Nephron (organoid): ENCODE measurements around the gene NRAP.

Source experiments
- H3K27ac Mint-ChIP-seq, 3 experiments: 2 replicates each; pipeline ENCODE4 v1.8.0; 2020; ENCODE audit warnings: mixed read lengths in 3 of 3, mild to moderate bottlenecking in 2 of 3, moderate library complexity in 1 of 3
- H3K27me3 Mint-ChIP-seq: 2 replicates; pipeline ENCODE4 v1.8.0; 2021; ENCODE audit warnings: low read depth, mild to moderate bottlenecking, moderate library complexity, mixed read lengths
- H3K36me3 Mint-ChIP-seq: 2 replicates; pipeline ENCODE4 v1.8.0; 2020; ENCODE audit warnings: low read depth, mixed read lengths
- H3K4me1 Mint-ChIP-seq: 2 replicates; pipeline ENCODE4 v1.8.0; 2020; ENCODE audit warnings: mixed read lengths
- H3K4me3 Mint-ChIP-seq, 3 experiments: 2 replicates each; pipeline ENCODE4 v1.8.0; 2020; ENCODE audit warnings: mild to moderate bottlenecking in 3 of 3, mixed read lengths in 3 of 3, moderate library complexity in 2 of 3
- H3K9me3 Mint-ChIP-seq: 2 replicates; pipeline ENCODE4 v1.8.0; 2020; ENCODE audit warnings: mixed read lengths
- TF ChIP-seq, protein P1 (sequence below), 3 experiments: fragments of 200-600 bp; sonication (generic); IDR thresholded peaks; one replicate each; pipeline ENCODE4 v1.5.0; 2021; ENCODE audit warnings: antibody characterized with exemption in 3 of 3; ENCODE audit not compliant: unreplicated experiment in 3 of 3

Gene NRAP

DNA sequence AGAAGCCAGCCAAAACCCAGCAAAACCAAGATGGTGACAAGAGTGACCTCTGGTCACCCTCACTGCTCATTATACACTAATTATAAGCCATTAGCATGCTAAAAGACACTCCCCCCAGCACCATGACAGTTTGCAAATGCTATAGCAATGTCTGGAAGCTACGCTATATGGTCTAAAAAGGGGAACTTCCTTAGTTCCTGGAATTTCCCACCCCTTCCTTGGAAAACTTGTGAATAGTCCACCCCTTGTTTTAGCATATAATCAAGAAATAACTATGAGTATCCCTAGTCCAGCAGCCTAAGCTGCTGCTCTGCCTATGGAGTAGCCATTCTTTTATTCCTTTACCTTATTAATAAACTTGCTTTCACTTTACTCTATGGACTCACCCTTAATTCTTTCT, 31.9 kb upstream of the NRAP start:
- no peaks in the 10 kb centered on the region for H3K27me3 Mint-ChIP-seq
- no peak overlapping the region for H3K4me3 Mint-ChIP-seq
- H3K36me3 Mint-ChIP-seq: peaks cover 70% of the 10 kb centered on the region
- H3K27ac Mint-ChIP-seq: no peak overlapping the region
- H3K9me3 Mint-ChIP-seq: peaks cover 31% of the 10 kb centered on the region
- no peaks in the 10 kb centered on the region for H3K4me1 Mint-ChIP-seq
- TF ChIP-seq, protein P1, sequence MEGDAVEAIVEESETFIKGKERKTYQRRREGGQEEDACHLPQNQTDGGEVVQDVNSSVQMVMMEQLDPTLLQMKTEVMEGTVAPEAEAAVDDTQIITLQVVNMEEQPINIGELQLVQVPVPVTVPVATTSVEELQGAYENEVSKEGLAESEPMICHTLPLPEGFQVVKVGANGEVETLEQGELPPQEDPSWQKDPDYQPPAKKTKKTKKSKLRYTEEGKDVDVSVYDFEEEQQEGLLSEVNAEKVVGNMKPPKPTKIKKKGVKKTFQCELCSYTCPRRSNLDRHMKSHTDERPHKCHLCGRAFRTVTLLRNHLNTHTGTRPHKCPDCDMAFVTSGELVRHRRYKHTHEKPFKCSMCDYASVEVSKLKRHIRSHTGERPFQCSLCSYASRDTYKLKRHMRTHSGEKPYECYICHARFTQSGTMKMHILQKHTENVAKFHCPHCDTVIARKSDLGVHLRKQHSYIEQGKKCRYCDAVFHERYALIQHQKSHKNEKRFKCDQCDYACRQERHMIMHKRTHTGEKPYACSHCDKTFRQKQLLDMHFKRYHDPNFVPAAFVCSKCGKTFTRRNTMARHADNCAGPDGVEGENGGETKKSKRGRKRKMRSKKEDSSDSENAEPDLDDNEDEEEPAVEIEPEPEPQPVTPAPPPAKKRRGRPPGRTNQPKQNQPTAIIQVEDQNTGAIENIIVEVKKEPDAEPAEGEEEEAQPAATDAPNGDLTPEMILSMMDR (IDR thresholded peaks at IDR 0.05; ENCODE audit: unreplicated experiment in 3 of 3): no peak

DNA sequence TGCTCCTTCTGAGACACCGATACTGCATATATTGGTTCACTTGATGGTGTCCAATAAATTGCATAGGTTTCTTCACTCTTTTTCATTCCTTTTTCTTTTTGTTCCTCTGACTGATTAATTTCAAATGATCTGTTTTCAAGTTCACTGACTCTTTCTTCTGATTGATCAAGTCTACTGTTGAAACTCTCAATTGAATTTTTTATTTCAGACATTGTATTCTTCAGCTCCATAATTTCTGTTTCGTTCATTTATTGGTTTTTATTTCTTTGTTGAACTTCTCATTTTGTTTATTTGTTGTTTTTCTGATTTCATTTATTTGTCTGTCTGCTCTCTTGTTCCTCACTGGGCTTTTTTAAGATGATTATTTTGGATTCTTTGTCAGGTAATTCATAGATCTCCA, 29.5 kb upstream of the NRAP start:
- peaks cover 75% of the 10 kb centered on the region for H3K36me3 Mint-ChIP-seq
- H3K4me3 Mint-ChIP-seq: no peak overlapping the region
- H3K9me3 Mint-ChIP-seq: peaks cover 54% of the 10 kb centered on the region
- H3K27ac Mint-ChIP-seq: no peak overlapping the region
- TF ChIP-seq, protein P1 (IDR thresholded peaks at IDR 0.05; ENCODE audit: unreplicated experiment in 3 of 3): no peak
- no peaks in the 10 kb centered on the region for H3K4me1 Mint-ChIP-seq
- no peaks in the 10 kb centered on the region for H3K27me3 Mint-ChIP-seq

DNA sequence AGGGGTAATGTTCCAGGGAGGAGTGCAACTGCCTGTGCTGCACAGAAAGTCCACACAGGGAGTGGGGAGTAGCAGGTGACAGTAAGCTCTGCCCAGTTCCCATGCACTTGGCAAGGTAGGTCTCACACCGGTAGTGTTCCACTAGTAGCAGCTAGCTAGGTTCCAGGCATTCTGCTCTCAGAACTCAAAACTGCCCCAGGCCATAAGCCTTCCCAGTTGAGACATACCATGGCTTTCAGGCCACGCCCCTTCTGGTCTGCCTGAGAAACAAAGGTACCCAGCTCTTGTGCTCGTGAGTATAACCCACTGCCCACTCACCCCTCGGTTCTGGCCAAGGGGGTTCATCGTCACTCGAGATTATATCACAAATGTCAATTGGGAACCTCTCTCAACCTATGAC, 28.4 kb upstream of the NRAP start:
- TF ChIP-seq, protein P1 (IDR thresholded peaks at IDR 0.05; ENCODE audit: unreplicated experiment in 3 of 3): no peak
- Mint-ChIP-seq H3K27me3 (no peaks in the 10 kb centered on the region), H3K4me1 (no peaks in the 10 kb centered on the region), H3K36me3 (peaks cover 81% of the 10 kb centered on the region), H3K27ac (no peak overlapping the region), H3K4me3 (no peak overlapping the region), H3K9me3 (peaks cover 64% of the 10 kb centered on the region)

DNA sequence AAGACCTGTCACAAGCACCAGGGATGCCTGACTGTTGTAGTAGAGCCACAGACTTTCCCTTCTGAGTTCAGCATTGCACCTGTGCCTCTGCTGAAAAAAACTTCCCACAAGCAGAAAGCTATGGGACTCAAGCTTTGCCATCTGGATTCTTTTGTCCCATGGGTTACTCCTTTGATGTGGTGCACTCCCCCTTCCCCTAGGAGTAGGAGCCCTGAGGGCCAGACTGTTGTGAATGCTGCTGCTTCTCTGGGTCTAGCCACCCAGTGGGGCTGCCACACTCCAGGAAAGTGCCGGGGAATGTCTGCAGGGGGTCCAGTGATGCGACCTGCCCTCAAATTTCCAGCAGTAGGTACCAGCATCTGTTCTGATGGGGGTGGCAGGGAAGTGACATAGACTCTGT, 27.5 kb upstream of the NRAP start:
- no peaks in the 10 kb centered on the region for H3K27me3 Mint-ChIP-seq
- H3K27ac Mint-ChIP-seq: no peak overlapping the region
- TF ChIP-seq, protein P1 (IDR thresholded peaks at IDR 0.05; ENCODE audit: unreplicated experiment in 3 of 3): no peak
- peaks cover 69% of the 10 kb centered on the region for H3K9me3 Mint-ChIP-seq
- H3K36me3 Mint-ChIP-seq: peaks cover 77% of the 10 kb centered on the region
- no peak overlapping the region for H3K4me3 Mint-ChIP-seq
- H3K4me1 Mint-ChIP-seq: no peaks in the 10 kb centered on the region

DNA sequence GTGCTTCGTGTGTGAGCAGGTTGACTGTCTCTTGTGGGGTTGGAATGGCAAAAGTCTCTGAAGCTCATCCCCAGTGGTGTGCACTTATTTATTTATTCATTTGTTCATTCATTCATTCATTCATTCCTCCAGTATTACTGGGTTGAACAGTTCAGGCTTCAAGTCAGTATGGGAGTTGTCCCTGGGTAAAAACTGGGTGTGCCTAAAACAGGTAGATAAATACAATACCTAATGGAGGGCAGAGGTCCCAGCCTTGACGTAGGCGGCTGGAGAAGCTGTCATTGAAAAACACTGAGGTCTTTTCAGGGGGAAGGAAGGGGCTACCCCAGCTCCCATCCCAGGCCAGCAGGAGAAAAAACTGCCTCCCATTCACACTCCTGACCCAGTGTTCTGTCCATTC, 26.9 kb upstream of the NRAP start:
- Mint-ChIP-seq H3K4me3 (no peak overlapping the region), H3K4me1 (no peaks in the 10 kb centered on the region), H3K9me3 (peaks cover 71% of the 10 kb centered on the region), H3K27me3 (no peaks in the 10 kb centered on the region), H3K36me3 (peaks cover 76% of the 10 kb centered on the region), H3K27ac (no peak overlapping the region)
- TF ChIP-seq, protein P1 (IDR thresholded peaks at IDR 0.05; ENCODE audit: unreplicated experiment in 3 of 3): no peak

DNA sequence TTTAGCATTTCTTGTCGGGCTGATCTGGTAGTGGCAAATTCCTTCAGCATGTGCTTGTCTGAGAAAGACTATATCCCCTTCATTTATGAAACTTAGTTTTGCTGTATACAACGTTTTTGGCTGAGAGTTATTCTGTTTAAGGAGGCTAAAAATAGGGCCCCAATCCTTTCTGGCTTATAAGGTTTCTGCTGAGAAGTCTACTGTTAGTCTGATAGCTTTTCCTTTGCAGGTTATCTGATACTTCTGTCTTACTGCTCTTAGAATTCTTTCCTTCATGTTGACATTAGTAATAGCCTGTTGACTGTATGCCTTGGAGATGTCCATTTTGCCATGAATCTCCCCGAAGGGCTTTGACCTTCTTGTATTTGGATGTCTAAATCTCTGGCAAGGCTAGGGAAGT, 25.7 kb upstream of the NRAP start:
- TF ChIP-seq, protein P1 (IDR thresholded peaks at IDR 0.05; ENCODE audit: unreplicated experiment in 3 of 3): no peak
- no peak overlapping the region for H3K27ac Mint-ChIP-seq
- H3K36me3 Mint-ChIP-seq: peaks cover 76% of the 10 kb centered on the region
- H3K9me3 Mint-ChIP-seq: peaks cover 76% of the 10 kb centered on the region
- no peak overlapping the region for H3K4me3 Mint-ChIP-seq
- no peaks in the 10 kb centered on the region for H3K4me1 Mint-ChIP-seq
- no peaks in the 10 kb centered on the region for H3K27me3 Mint-ChIP-seq
